ENCODE data around the gene TFF3.

- TF ChIP-seq CTCF (IDR thresholded peaks at IDR 0.05 in 4 of 5, conservative IDR thresholded peaks at IDR 0.05 in 1 of 5), result no peak
- no peak for TF ChIP-seq POLR2A (IDR thresholded peaks at IDR 0.05)
These were observed 42.1 kb downstream of the TFF3 start for GRCh38 chr21:42272984-42273600.
